Neural cell (in vitro differentiated cells): ENCODE data around the gene COL15A1.

Experiments
- CTCF ChIP-seq: fragments of 450-650 bp; IDR thresholded peaks from 2 replicates; pipeline ENCODE4 v1.5.1; 2014; ENCODE audit warnings: antibody characterized with exemption, mild to moderate bottlenecking, moderate library complexity; ENCODE audit not compliant: poor library complexity, severe bottlenecking
- EZH2 ChIP-seq: fragments of 200-600, 300-800 bp; shearing (Covaris generic), sonication (generic); IDR thresholded peaks from 2 replicates; pipeline ENCODE4 v1.6.1; 2014; ENCODE audit warnings: antibody characterized with exemption, low read length, borderline replicate concordance, mild to moderate bottlenecking; ENCODE audit not compliant: insufficient read depth, poor library complexity, severe bottlenecking
- POLR2AphosphoS5 ChIP-seq: IDR thresholded peaks from 2 replicates; pipeline ENCODE4 v1.6.1; 2012
- RAD21 ChIP-seq: fragments of 450-650 bp; conservative IDR thresholded peaks from 2 replicates; pipeline ENCODE4 v1.6.1; 2014; ENCODE audit warnings: antibody characterized with exemption, mild to moderate bottlenecking, moderate library complexity
- REST ChIP-seq: IDR thresholded peaks from 2 replicates; pipeline ENCODE4 v1.6.1; 2012; ENCODE audit warnings: borderline replicate concordance
- SMC3 ChIP-seq: fragments of 450-650 bp; conservative IDR thresholded peaks from 2 replicates; pipeline ENCODE4 v1.6.1; 2014; ENCODE audit warnings: antibody characterized with exemption, mild to moderate bottlenecking, moderate library complexity; ENCODE audit not compliant: poor library complexity
- TAF1 ChIP-seq: IDR thresholded peaks from 2 replicates; pipeline ENCODE4 v1.6.1; 2012; ENCODE audit warnings: low read depth

- TF ChIP-seq CTCF (no peak), EZH2 (no peak), SMC3 (no peak), RAD21 (no peak), POLR2AphosphoS5 (no peak), REST (no peak), TAF1 (no peak)
Observed at GRCh38 chr9:98999152-98999525, 55.4 kb downstream of the COL15A1 start.
